GM12874 (cell line): Measurements from ENCODE around the gene TRAFD1.

Source experiments
- CTCF ChIP-seq: IDR thresholded peaks from 2 replicates; pipeline ENCODE4 v1.5.1; 2011; ENCODE audit warnings: low read depth, mild to moderate bottlenecking, control low read depth, low read length, moderate library complexity; ENCODE audit not compliant: insufficient read depth

Gene TRAFD1

GRCh38 chr12:112140728-112141127, 15.4 kb downstream of the TRAFD1 start:
- TF ChIP-seq CTCF = no peak

GRCh38 chr12:112146123-112146522, 20.8 kb downstream of the TRAFD1 start:
- no peak for TF ChIP-seq CTCF

- TF ChIP-seq CTCF = no peak
Measured at GRCh38 chr12:112148031-112148513, 22.7 kb downstream of the TRAFD1 start.

DNA sequence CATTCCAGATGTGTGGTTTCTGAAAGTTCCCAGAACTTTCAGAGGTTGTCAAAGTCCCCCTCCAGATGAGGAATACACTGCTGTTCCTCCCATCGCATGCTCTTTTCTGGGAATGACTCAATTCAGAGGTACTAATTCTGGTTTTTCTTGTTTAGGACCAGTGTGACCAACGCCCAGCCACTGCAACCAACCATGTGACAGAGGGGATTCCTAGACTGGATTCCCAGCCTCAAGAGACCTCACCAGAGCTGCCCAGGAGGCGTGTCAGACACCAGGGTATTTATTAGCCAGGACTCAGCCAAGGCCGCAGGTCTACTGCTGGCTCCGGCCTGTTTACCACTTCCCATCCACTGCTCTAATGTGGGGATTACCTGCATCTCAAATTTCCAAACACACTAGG, 24.2 kb downstream of the TRAFD1 start:
- no peak for TF ChIP-seq CTCF

DNA sequence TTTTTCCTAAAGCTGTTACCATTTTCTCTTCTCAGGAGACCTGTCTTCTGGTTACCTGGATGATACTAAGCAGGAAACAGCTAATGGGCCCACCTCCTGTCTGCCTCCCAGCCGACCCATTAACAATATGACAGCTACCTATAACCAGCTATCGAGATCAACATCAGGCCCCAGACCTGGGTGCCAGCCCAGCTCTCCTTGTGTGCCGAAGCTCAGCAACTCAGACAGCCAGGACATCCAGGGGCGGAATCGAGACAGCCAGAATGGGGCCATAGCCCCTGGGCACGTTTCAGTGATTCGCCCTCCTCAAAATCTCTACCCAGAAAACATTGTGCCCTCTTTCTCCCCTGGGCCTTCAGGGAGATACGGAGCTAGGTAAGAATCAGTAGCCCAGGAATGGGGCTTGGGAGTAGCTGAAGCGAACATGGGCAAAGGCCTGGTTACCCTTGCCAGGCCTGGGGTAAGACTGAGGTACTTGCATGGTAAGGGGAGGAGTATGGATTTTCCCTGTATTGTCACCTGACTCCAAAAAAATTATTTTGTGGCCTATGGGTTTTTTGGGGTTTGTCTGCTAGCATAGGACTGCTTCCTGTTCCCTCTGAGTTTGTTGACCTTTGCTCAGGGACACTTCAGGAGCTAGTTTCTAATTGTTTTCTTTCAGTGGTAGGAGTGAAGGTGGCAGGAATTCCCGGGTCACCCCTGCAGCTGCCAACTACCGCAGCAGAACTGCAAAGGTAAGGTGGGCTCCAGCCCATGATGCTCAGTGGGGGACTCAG, 26.6 kb downstream of the TRAFD1 start:
- TF ChIP-seq CTCF = no peak

DNA sequence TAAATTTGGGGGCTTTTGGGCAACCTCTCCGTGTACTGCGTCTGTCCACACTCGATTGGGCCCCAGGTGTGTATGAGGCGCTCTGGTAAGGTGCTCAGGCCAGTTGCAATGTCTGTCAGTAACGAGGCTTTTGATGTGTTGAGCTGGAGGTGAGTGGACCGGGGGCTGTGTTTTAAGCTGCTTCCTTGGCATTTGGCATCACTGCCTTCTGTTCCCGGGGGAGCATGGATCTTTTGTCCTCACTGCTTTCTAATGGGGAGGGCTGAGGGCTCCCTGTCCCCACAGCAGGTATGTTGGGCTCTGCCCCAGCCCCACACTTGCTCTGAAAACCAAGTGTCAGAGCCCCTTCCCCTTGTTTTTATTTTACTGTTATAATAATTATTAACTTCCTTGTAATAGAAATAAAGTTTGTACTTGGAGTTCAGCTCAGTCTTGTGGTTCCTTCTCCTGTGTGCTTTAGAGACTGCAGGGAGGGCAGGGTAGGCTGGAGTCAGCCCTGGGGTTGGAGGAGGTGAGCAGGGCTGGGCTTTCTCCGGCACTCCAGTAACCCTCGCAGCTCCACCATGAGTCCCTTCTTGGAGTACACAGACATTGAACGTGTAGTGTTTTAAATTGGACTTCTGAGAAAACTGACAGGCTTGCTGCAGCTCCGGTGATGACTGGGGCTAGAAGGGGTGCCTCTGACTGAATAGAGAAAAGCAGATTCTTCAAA, 28.0 kb downstream of the TRAFD1 start:
- TF ChIP-seq CTCF = no peak

DNA sequence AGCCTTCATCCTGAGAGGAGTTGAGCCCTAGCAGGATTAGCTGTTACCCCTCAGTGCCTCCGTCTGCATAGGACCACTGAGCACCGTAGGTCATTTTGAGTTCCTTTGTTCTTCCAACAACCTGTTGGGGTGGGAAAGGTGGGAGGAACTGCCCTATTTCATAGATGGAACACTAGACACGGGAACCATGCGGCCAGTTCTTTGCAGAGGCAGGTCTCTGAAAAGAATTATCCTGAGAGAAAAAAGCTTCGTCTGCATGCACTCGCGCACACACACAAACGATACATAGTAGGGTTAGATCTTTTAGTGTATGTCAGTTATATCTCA, 28.5 kb downstream of the TRAFD1 start:
- TF ChIP-seq CTCF = no peak
